ENCODE data around the gene MTX3. TPM values are rescaled to one million over a fixed set of nuclear protein-coding genes. Genes with fewer than 3 reads are reported as not detected.

Gene MTX3
- total RNA-seq, 1 donor from 2014 or later: 14.9 TPM

DNA sequence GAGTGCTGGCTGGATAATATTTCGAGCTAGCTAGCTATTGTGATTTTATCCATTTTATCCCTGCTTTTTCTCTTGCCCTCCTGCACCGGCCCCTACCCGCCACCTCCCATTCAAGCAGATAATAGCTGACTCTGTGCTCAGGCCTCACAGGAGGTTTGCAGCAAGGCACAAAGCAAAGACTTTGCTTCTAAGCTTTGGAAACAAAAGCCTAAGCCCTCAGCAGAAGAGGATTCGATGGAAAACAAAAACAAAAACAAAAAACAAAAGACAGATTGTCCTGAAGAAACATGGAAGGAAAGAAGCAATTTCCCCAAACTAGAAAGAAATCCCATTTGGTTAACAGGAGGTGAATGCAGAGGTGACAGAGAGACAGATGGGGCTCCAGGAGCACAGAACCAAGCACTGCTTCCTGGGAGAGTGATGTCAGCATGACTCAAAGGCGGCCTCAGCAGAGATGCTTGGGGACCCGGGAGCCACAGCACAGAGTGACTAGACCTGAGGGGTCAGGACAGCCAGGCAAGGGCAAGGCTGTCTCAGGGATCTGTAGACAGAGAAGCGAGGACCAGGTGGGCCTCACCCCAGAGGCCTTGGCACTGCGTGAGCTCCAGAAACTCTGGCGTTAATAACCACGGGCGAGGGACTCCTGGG lies 28.4 kb downstream of the MTX3 start:
- ATAC-seq: no peak
- Histone ChIP-seq H3K4me1 (no peaks in the 10 kb centered on the region), H3K4me3 (no peak overlapping the region), H3K27me3 (no peaks in the 10 kb centered on the region), H3K9me3 (no peaks in the 10 kb centered on the region), H3K36me3 (no peaks in the 10 kb centered on the region), H3K27ac (no peak overlapping the region)
- intact Hi-C loops (cut with DNase I): no loop called here
- TF ChIP-seq CTCF (IDR thresholded peaks at IDR 0.05): no peak
- no peak for DNase-seq

- H3K27me3 ChIP-seq: no peaks in the 10 kb centered on the region
- ATAC-seq (peak; percentile 68), DNase-seq (no peak)
- H3K27ac ChIP-seq: no peak overlapping the region
- no peaks in the 10 kb centered on the region for H3K36me3 ChIP-seq
- no peak overlapping the region for H3K4me3 ChIP-seq
- H3K4me1 ChIP-seq: no peaks in the 10 kb centered on the region
- H3K9me3 ChIP-seq: no peaks in the 10 kb centered on the region
- no peak for TF ChIP-seq CTCF (IDR thresholded peaks at IDR 0.05)
- intact Hi-C loops (cut with DNase I): no loop called here
Observed at GRCh38 chr5:79961716-79962574, 29.1 kb downstream of the MTX3 start.

- H3K27me3 ChIP-seq: no peaks in the 10 kb centered on the region
- no peak for TF ChIP-seq CTCF (IDR thresholded peaks at IDR 0.05)
- H3K36me3 ChIP-seq: no peaks in the 10 kb centered on the region
- intact Hi-C loops (cut with DNase I): no loop called here
- no peaks in the 10 kb centered on the region for H3K9me3 ChIP-seq
- no peaks in the 10 kb centered on the region for H3K4me1 ChIP-seq
- DNase-seq (no peak), ATAC-seq (no peak)
- H3K4me3 ChIP-seq: no peak overlapping the region
- H3K27ac ChIP-seq: no peak overlapping the region
Observed at GRCh38 chr5:79959407-79959806, 31.7 kb downstream of the MTX3 start.

- no peaks in the 10 kb centered on the region for H3K36me3 ChIP-seq
- intact Hi-C loops (cut with DNase I): no loop called here
- no peak overlapping the region for H3K27ac ChIP-seq
- no peaks in the 10 kb centered on the region for H3K27me3 ChIP-seq
- no peaks in the 10 kb centered on the region for H3K4me1 ChIP-seq
- no peak overlapping the region for H3K4me3 ChIP-seq
- no peaks in the 10 kb centered on the region for H3K9me3 ChIP-seq
- no peak for TF ChIP-seq CTCF (IDR thresholded peaks at IDR 0.05)
- no peak for DNase-seq
- no peak for ATAC-seq
Observed at GRCh38 chr5:79955941-79956670, 35.0 kb downstream of the MTX3 start.

GRCh38 chr5:79955356-79955895 lies 35.6 kb downstream of the MTX3 start:
- Histone ChIP-seq H3K27ac (no peak overlapping the region), H3K27me3 (no peaks in the 10 kb centered on the region), H3K9me3 (no peaks in the 10 kb centered on the region), H3K4me1 (no peaks in the 10 kb centered on the region), H3K4me3 (no peak overlapping the region), H3K36me3 (no peaks in the 10 kb centered on the region)
- no peak for TF ChIP-seq CTCF (IDR thresholded peaks at IDR 0.05)
- intact Hi-C loops (cut with DNase I): no loop called here
- ATAC-seq (no peak), DNase-seq (no peak)
